NCI-H1048 (cell line): ENCODE results near the gene LRRFIP2.

Experiments
- DNase-seq: peaks from one replicate; lab custom pipeline; 2025; lab: John Stamatoyannopoulos, UW

Gene LRRFIP2

DNA sequence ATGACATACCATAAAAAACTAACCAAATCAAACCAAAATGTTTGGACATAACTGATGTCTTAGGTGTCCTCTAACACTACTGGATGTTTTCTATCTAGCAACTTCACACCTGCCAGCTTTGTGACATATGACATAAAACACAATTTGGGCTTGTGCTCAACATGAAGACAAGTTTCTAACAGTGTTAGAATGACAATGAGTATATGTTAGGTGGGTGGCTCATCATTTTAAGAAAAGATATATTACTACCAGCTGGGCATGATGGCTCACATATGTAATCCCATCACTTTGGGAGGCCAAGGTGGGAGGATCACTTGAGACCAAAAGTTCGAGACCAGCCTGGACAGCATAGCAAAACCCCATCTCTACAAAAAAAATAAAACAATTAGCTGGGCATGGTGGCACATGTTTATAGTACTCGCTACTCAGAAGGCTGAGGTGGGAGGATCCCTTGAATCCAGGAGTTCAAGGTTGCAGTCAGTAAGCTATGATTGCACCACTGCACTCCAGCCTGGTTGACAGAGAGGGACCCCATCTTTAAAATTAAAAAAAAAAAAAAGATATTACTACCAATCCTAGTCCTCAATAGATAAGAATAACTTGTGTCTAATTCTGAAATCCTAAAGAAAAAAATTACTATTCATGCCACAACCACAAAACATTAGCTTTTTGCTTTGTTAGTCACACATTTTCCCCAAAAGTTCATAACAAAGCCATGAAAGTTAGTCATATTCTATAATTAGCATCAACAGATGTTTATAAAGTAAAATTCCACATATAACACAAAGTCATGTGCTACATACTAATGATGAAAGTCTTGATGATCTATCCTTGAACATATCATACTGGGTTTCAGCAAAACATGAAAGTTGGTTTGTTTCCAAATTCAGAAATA, 59.9 kb downstream of the LRRFIP2 start:
- DNase-seq, result no peak

GRCh38 chr3:37112987-37113386, 61.4 kb downstream of the LRRFIP2 start:
- DNase-seq, result no peak

GRCh38 chr3:37111199-37111598, 63.2 kb downstream of the LRRFIP2 start:
- no peak for DNase-seq

DNA sequence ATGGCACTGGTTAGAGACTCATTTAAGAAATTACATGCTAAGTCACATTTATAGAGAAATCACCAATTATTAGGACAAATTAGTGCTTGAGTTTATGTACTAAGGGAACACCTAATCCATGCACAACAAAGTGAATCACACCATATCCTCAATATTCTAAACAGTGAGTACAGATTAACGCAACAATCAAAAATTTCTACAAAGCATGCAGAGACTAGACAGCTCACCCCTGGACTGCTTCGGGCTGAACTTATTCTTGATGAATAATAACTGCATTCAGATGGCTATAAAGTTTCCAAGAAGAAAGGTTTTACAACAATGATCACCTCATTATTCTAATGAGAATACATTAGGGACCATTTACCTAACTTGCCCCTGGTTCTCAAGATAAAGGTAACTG, 66.5 kb downstream of the LRRFIP2 start:
- DNase-seq, result no peak

- no peak for DNase-seq
Measured at GRCh38 chr3:37103103-37103808, 71.1 kb downstream of the LRRFIP2 start.

DNA sequence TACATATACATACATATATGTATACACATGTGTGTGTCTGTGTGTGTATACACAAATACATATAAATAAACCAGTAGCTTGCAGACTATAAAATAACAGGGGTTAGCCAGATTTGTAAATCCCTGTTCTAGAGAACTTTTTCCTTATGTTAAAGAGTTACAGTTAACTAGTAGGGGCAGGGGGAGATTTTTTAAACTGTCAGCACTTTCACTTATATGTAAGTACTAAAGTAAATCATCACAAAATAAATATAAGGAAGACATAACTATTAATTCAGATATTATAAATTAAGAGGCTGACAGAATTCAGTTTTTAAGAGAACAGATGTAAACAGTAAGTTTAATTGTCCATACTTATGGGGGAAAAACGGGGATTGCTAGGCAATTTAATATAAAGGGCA, 74.0 kb downstream of the LRRFIP2 start:
- DNase-seq, result no peak

DNA sequence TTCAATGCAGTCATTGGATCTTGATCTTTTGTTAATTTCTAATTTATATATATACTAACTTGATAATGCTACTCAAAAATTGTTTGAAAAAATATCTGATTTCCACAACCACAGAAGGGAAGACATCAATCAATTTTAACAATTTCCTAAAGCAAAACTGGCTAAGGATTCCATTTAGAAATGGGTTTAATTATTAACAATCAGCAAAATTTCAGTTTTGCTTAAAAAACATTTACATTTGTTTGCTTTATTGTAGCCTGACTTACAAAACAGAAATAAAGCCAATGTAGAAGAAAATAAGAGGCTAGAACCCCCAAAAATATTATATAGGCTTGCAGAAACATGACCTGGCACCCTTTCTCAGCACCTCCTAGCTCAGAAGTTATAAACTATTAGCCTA, 74.9 kb downstream of the LRRFIP2 start:
- DNase-seq, result no peak

GRCh38 chr3:37098884-37099283, 75.5 kb downstream of the LRRFIP2 start:
- no peak for DNase-seq

DNA sequence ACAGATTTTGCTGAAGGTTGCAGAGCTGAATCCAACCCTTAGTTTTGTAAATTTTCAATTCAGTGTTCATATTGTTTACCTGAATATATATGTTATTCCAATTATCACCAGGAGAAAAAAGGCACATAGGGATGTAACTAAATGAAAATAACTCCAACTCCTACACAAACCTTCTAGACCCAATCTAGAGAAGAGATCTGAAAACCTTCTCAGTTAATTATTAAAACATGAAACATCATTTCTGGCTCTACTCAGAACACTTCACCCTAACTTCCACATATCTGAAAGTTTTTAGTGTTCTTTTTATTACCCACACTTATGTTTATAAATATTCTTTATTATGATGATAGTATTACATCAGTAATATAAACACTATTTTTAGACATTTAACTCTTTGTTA, 76.6 kb downstream of the LRRFIP2 start:
- no peak for DNase-seq

DNA sequence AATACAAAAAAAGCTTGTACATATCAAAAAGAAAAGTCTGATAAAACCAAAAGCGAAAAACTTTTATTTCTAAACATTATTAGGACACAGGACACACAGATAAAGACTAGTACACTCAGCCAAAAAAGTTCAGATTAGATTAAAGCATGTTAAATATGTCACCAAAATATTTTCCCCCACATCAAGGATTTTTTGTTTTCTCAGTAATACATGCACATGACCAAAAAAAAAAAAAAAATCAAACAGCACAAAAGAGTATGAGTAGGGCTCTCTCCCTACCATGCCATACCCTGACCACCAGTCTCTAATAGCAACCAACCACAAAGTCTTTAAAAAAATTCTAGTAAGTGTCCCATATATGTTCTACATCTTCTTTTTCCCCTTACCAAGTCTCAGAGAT, 77.4 kb downstream of the LRRFIP2 start:
- no peak for DNase-seq

DNA sequence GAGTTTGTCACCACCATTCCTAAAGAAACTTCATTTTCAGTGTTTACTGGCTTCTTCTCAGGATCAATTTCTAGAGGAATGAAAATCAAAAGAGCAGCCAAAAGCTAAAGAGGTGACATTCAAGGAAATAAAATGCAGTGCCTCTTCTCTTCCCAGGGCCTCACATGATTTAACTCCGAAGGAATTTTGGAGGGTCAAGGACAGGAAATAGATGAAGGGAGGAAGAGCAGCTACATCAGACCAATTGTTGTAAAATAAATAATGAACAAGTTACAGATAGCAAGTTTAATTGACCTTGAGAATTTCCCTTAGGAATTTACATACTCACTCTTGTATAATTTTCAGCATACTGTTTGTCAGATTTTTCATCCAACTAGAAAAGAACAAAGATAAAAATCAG, 78.1 kb downstream of the LRRFIP2 start:
- DNase-seq, result no peak

GRCh38 chr3:37094636-37095035, 79.7 kb downstream of the LRRFIP2 start:
- no peak for DNase-seq

DNA sequence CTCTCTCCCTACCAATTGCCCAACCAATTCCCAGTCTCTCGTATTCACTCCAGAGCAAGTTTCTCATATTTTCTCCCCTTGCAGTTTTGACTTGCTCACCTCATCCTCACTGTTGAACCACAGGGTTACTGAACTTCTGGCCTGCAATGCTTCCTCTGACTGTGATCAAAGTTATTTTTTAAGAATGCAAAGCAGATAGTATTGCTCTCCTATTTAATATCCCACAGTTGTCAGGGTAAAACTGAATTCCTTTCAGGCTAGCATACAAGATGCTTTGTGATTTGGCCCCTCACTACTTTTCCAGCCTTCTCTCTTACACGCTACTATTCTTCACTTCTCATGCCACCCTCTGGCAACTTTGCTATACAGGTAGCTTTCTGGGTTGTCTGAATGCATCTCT, 80.9 kb downstream of the LRRFIP2 start:
- no peak for DNase-seq

GRCh38 chr3:37092484-37092883, 81.9 kb downstream of the LRRFIP2 start:
- DNase-seq, result no peak

DNA sequence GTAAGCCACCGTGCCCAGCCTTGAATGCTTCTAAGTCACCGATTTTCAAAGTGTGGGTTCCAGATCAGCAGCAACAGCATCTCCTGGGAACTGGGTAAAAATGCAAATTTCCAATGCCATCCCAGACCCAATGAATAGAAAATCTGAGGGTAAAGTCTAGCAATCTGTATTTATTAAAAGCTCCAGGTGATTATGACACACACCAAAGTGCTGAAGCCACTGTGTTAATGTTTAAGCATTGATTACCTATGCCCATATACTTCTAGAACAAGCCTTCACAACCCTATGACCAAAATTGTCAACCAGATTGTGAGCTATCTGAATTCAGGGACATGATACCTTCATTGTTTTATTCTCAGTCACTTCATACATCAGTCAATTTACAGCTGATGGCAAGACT, 86.5 kb downstream of the LRRFIP2 start:
- no peak for DNase-seq

- DNase-seq, result no peak
Measured at GRCh38 chr3:37086918-37087317, 87.5 kb downstream of the LRRFIP2 start.

GRCh38 chr3:37082317-37082716, 92.1 kb downstream of the LRRFIP2 start:
- no peak for DNase-seq

DNA sequence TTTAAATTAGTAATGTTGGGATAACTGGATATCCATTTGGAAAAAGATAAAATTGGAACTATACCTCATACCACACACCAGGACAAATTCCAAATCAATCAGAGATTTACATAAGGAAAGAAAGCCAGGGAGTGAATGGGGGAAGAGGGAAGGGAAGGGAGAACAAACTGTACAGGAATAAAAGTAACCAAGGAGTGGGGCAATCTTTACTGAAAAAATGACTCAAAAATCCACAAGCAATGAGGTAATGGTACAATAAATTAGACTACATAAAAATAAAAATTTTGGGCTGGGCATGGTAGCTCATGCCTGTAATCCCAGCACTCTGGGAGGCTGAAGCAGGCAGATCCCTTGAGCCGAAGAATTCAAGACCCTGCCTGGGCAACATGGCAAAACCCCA, 98.4 kb downstream of the LRRFIP2 start:
- no peak for DNase-seq

DNA sequence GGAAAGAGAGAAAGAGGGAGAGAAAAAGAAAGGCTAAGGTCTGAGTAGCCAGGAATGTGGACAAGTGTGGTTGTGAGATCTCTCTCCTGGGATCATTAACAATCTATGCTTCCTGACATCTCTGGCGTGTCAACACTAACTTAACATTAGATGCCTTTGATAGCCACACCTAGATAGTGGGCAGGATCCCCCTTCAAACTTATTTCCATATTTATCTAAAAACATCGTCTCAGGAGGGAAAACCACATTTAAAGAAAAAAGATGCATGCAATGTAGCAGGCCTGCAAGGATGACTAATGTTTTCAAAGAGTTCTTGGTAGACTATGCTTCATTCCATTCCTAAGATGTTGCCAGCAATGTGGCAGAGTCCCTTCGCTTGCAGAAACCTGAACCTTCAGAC, 100.2 kb downstream of the LRRFIP2 start:
- DNase-seq, result no peak

GRCh38 chr3:37072892-37073291, 101.5 kb downstream of the LRRFIP2 start:
- DNase-seq, result no peak

GRCh38 chr3:37071921-37072320, 102.5 kb downstream of the LRRFIP2 start:
- no peak for DNase-seq

DNA sequence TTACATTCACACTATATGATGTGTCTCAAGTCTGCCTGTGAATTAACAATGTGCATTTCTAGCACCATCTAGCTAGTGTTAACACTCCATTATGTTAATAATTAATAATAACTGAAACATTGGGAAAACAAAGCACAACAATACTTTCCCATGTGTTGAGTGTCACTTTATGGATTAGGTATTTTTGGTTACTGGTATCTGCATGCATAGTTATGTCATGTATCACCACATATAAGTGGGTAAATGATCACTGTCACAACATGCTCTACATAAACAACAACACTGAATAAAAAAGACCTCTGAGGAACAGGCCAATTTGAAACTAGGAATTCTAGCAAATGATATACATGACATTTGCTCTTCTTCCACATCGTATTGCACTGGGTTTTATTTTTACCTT, 106.4 kb downstream of the LRRFIP2 start:
- DNase-seq, result no peak

- DNase-seq, result no peak
Measured at GRCh38 chr3:37067577-37067976, 106.8 kb downstream of the LRRFIP2 start.

DNA sequence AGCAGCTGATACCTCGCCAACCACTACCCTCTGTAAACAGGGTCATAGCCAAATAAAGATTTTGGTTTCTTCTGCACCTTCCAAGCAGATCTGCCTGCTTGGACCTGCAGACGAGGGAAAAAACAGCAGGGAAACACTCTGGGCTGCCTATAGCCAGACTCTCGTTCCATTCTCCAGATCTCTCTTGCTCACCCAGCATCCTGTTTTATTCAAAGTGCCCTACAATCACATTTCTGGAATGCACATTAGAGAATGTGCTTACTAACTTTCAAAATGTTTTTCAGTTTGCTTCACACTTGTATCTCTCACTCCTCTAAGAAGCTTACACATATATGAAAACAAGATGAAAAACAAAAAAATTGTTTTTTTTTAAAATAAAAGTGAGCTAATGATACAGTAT, 109.6 kb downstream of the LRRFIP2 start:
- DNase-seq, result no peak
